H1 (cell line): ENCODE measurements around the gene PDE8B. TPM values are rescaled to one million over a fixed set of nuclear protein-coding genes. Genes with fewer than 3 reads are reported as not detected.

ENCODE experiments used
- CTCF ChIA-PET: fragments of 300-600 bp; sonication (Branson Sonifier 250); formaldehyde crosslinking; loops from one replicate; lab custom pipeline; 2021; ENCODE audit not compliant: partially characterized antibody; lab: Charles Lee
- POLR2A ChIA-PET: fragments of 300-600 bp; sonication (Branson Sonifier 250); formaldehyde crosslinking; loops from one replicate; lab custom pipeline; 2021; ENCODE audit warnings: inconsistent platforms; ENCODE audit not compliant: partially characterized antibody; lab: Charles Lee
- DNase-seq, 2 experiments: peaks; one replicate each; pipeline versions ENCODE4 v3.0.0 to v3.0.0-alpha.2; 2010 to 2022; ENCODE audit warnings: low spot score in 2 of 2, low read depth in 1 of 2, mixed read lengths in 1 of 2
- FAIRE-seq: peaks from 2 replicates; lab custom pipeline; 2011; peaks lifted over from hg19 to GRCh38; lab: Jason Lieb, UNC
- H2AFZ ChIP-seq: 2 replicates; pipeline ENCODE4 v1.8.1; 2012; ENCODE audit warnings: low read length, inconsistent platforms
- H2AK5ac ChIP-seq: 2 replicates; pipeline ENCODE4 v1.6.1; 2013; ENCODE audit warnings: low read depth, low read length
- H2BK120ac ChIP-seq: replicated peaks from 2 replicates; pipeline ENCODE3; 2013; ENCODE audit warnings: low read depth, low read length, inconsistent platforms
- H2BK12ac ChIP-seq: 2 replicates; pipeline ENCODE4 v1.6.1; 2013; ENCODE audit warnings: low read depth, low read length
- H2BK15ac ChIP-seq: 2 replicates; pipeline ENCODE4 v1.6.1; 2013; ENCODE audit warnings: low read length
- H2BK20ac ChIP-seq: 2 replicates; pipeline ENCODE4 v1.6.1; 2013; ENCODE audit warnings: low read length
- H2BK5ac ChIP-seq: 2 replicates; pipeline ENCODE4 v1.6.1; 2013; ENCODE audit warnings: low read depth, low read length
- H3K14ac ChIP-seq: 2 replicates; pipeline ENCODE4 v1.6.1; 2013; ENCODE audit warnings: inconsistent platforms; ENCODE audit not compliant: insufficient read length
- H3K18ac ChIP-seq: 2 replicates; pipeline ENCODE4 v1.6.1; 2013; ENCODE audit warnings: low read length; ENCODE audit errors: extremely low read depth
- H3K23ac ChIP-seq: 2 replicates; pipeline ENCODE4 v1.6.1; 2013; ENCODE audit warnings: inconsistent platforms; ENCODE audit not compliant: insufficient read length
- H3K23me2 ChIP-seq: 2 replicates; pipeline ENCODE4 v1.6.1; 2013; ENCODE audit warnings: low read depth, low read length
- H3K27ac ChIP-seq: 2 replicates; pipeline ENCODE4 v1.6.1; 2011; ENCODE audit warnings: low read depth, low read length, inconsistent platforms
- H3K27me3 ChIP-seq, 4 experiments: replicated peaks in 1 of 4; 1 replicate in 1 of 4; 2 replicates in 3 of 4; pipeline versions ENCODE4 v1.6.1 to v1.8.1; 2011 to 2013; ENCODE audit warnings: low read length in 3 of 4, mild to moderate bottlenecking in 3 of 4, inconsistent platforms in 2 of 4, mixed read lengths in 2 of 4, moderate library complexity in 1 of 4; ENCODE audit not compliant: control insufficient read depth in 3 of 4, insufficient read depth in 3 of 4; ENCODE audit errors: extremely low read depth in 1 of 4
- H3K36me3 ChIP-seq, 4 experiments: 2 replicates each; pipeline versions ENCODE4 v1.6.1 to v1.8.1; 2011 to 2013; ENCODE audit warnings: mild to moderate bottlenecking in 4 of 4, low read length in 3 of 4, moderate library complexity in 2 of 4, control low read depth in 1 of 4, inconsistent platforms in 1 of 4; ENCODE audit not compliant: insufficient read depth in 4 of 4, control insufficient read depth in 2 of 4
- H3K4ac ChIP-seq: replicated peaks from 2 replicates; pipeline ENCODE3; 2013; ENCODE audit warnings: low read length, low read depth, mixed read lengths, inconsistent platforms; ENCODE audit not compliant: insufficient read length
- H3K4me1 ChIP-seq, 4 experiments: replicated peaks in 1 of 4; 1 replicate in 1 of 4; 2 replicates in 3 of 4; pipeline versions ENCODE4 v1.6.1 to v1.8.1; 2011 to 2013; ENCODE audit warnings: low read length in 3 of 4, inconsistent platforms in 2 of 4, mixed read lengths in 1 of 4; ENCODE audit not compliant: insufficient read depth in 4 of 4, control insufficient read depth in 3 of 4
- H3K4me2 ChIP-seq, 2 experiments: 2 replicates each; pipeline versions ENCODE4 v1.6.1 to v1.8.1; 2011 to 2013; ENCODE audit warnings: low read depth in 2 of 2, low read length in 2 of 2, control low read depth in 1 of 2, inconsistent platforms in 1 of 2, mild to moderate bottlenecking in 1 of 2; ENCODE audit not compliant: insufficient read depth in 1 of 2
- H3K4me3 ChIP-seq, 4 experiments: fragments of 200-600, 300-600 bp in 1 of 4; sonication (generic), shearing (Covaris generic), sonication (Bioruptor Twin) in 1 of 4; 2 replicates each; pipeline versions ENCODE4 v1.5.1 to v1.8.1; 2011 to 2016; ENCODE audit warnings: low read length in 4 of 4, low read depth in 3 of 4, control low read depth in 2 of 4, inconsistent platforms in 2 of 4, mild to moderate bottlenecking in 2 of 4, mixed read lengths in 1 of 4, moderate library complexity in 1 of 4; ENCODE audit not compliant: insufficient read depth in 2 of 4; ENCODE audit errors: extremely low read depth in 1 of 4
- H3K56ac ChIP-seq: replicated peaks from 2 replicates; pipeline ENCODE3; 2013; ENCODE audit warnings: low read depth, mild to moderate bottlenecking, mixed read lengths, low read length, inconsistent platforms; ENCODE audit not compliant: insufficient read length
- H3K79me1 ChIP-seq: 2 replicates; pipeline ENCODE4 v1.6.1; 2013; ENCODE audit warnings: low read depth, low read length, control low read depth
- H3K79me2 ChIP-seq, 2 experiments: 2 replicates each; pipeline versions ENCODE4 v1.6.1 to v1.8.1; 2012 to 2013; ENCODE audit warnings: low read length in 2 of 2, mild to moderate bottlenecking in 2 of 2, inconsistent platforms in 1 of 2; ENCODE audit not compliant: insufficient read depth in 2 of 2, control insufficient read depth in 1 of 2
- H3K9ac ChIP-seq, 4 experiments: replicated peaks in 1 of 4; 1 replicate in 1 of 4; 2 replicates in 3 of 4; pipeline versions ENCODE4 v1.6.1 to v1.8.1; 2011 to 2013; ENCODE audit warnings: low read depth in 3 of 4, low read length in 3 of 4, control low read depth in 2 of 4, mild to moderate bottlenecking in 2 of 4, moderate library complexity in 2 of 4, inconsistent platforms in 1 of 4; ENCODE audit errors: extremely low read depth in 1 of 4
- H3K9me3 ChIP-seq, 2 experiments: 2 replicates each; pipeline versions ENCODE4 v1.6.1 to v1.8.1; 2012 to 2013; ENCODE audit warnings: mild to moderate bottlenecking in 2 of 2, moderate library complexity in 2 of 2, control low read depth in 1 of 2, inconsistent platforms in 1 of 2, low read depth in 1 of 2, low read length in 1 of 2, mixed read lengths in 1 of 2; ENCODE audit not compliant: insufficient read depth in 2 of 2
- H4K20me1 ChIP-seq, 2 experiments: replicated peaks in 1 of 2; 2 replicates each; pipeline versions ENCODE3 to v1.8.1; 2011 to 2013; ENCODE audit warnings: inconsistent platforms in 2 of 2, low read length in 2 of 2, mild to moderate bottlenecking in 1 of 2; ENCODE audit not compliant: insufficient read depth in 2 of 2, control insufficient read depth in 1 of 2
- H4K5ac ChIP-seq: 2 replicates; pipeline ENCODE4 v1.6.1; 2013; ENCODE audit warnings: low read length, low read depth, mixed read lengths, inconsistent platforms; ENCODE audit not compliant: insufficient read length
- H4K8ac ChIP-seq: 2 replicates; pipeline ENCODE4 v1.8.0; 2013; ENCODE audit warnings: mild to moderate bottlenecking, moderate library complexity, low read length, inconsistent platforms; ENCODE audit not compliant: insufficient read depth; ENCODE audit errors: extremely low read depth
- H4K91ac ChIP-seq: replicated peaks from 2 replicates; pipeline ENCODE3; 2013; ENCODE audit warnings: low read length, mixed read lengths, inconsistent platforms; ENCODE audit not compliant: insufficient read length
- ATF2 ChIP-seq: IDR thresholded peaks from 2 replicates; pipeline ENCODE4 v1.6.1; 2012; ENCODE audit warnings: low read length, inconsistent platforms
- E2F6 ChIP-seq: IDR thresholded peaks from 2 replicates; pipeline ENCODE4 v1.6.1; 2012; ENCODE audit warnings: inconsistent platforms
- EZH2 ChIP-seq: fragments of 200-600 bp; sonication (generic); IDR thresholded peaks from 2 replicates; pipeline ENCODE4 v1.7.1; 2012; ENCODE audit warnings: low read depth, mild to moderate bottlenecking, moderate library complexity, low read length, inconsistent platforms; ENCODE audit not compliant: severe bottlenecking
- RNF2 ChIP-seq: fragments of 200-900, 300-1000 bp; sonication (generic); IDR thresholded peaks from 2 replicates; pipeline ENCODE4 v1.7.1; 2016; ENCODE audit warnings: borderline replicate concordance, low read depth, mild to moderate bottlenecking, antibody characterized with exemption, low read length; ENCODE audit not compliant: poor library complexity, severe bottlenecking; ENCODE audit errors: missing control alignments
- SIX5 ChIP-seq: IDR thresholded peaks from 2 replicates; pipeline ENCODE4 v1.6.1; 2011; ENCODE audit warnings: mild to moderate bottlenecking, low read depth, low read length
- SP1 ChIP-seq: IDR thresholded peaks from 2 replicates; pipeline ENCODE4 v1.6.1; 2011; ENCODE audit warnings: low read depth, low read length
- TAF1 ChIP-seq: IDR thresholded peaks from 2 replicates; pipeline ENCODE4 v1.6.1; 2011; ENCODE audit warnings: mild to moderate bottlenecking, low read depth, low read length
- WGBS, 2 experiments: shearing (Covaris generic) in 1 of 2; methylation state at CpG; one replicate each; pipeline versions ENCODE4 v1.1.6 to v1.1.7; 2013 to 2015; ENCODE audit warnings: low lambda C conversion rate in 2 of 2, mixed read lengths in 2 of 2, inconsistent platforms in 1 of 2, low coverage in 1 of 2, missing lambda C conversion rate in 1 of 2; ENCODE audit not compliant: insufficient replicate concordance in 2 of 2, insufficient coverage in 1 of 2, insufficient read length in 1 of 2; ENCODE audit errors: extremely low coverage in 1 of 2, missing lambda C conversion rate in 1 of 2; 5-methylcytosine and 5-hydroxymethylcytosine counted together
- polyA plus RNA-seq, 7 experiments: library from polyadenylated mRNA; depleted of rRNA in 3 of 7; stranded (reverse) in 5 of 7; unstranded in 2 of 7; fragments of >200 nt in 5 of 7; fragments of 200-250 nt in 2 of 7; gene quantifications; 1 replicate in 5 of 7; 2 replicates in 1 of 7; 4 replicates in 1 of 7; pipeline versions ENCODE4 v1.2.1 to v1.2.3, GENCODE V29; 2011 to 2013; ENCODE audit warnings: missing spikeins in 2 of 7, mixed read lengths in 2 of 7
- total RNA-seq: library from RNA; stranded (reverse); fragmentation: NEBNext Ultra II Directional; extraction: Animal tissue kit (Norgen Biotek cat#: 25700); gene quantifications from 2 replicates; pipeline ENCODE4 v1.2.1, GENCODE V29; 2021

The PDE8B gene
- total and polyA plus RNA-seq, 2 of the 8 experiments (the other 6 are each of a cell fraction or from before 2014, with no cell fraction given): 0.32 to 1.1 TPM

- Histone ChIP-seq H4K5ac (no peak overlapping the region), H3K18ac (no peak overlapping the region), H3K56ac (no peak overlapping the region), H3K4me1 (peaks cover 3 to 6% (median 5%) of the 10 kb centered on the region in 4 experiments; a peak in 3 of 7 replicates), H4K8ac (no peak overlapping the region), H2BK120ac (no peak overlapping the region), H2BK20ac (no peak overlapping the region), H3K23me2 (peaks cover 10% of the 10 kb centered on the region; the same call in 1 of the 2 replicates), H2BK5ac (no peak overlapping the region), H3K14ac (no peak overlapping the region), H4K91ac (no peak overlapping the region), H3K36me3 (no peaks in the 10 kb centered on the region; a peak in 1 of 8 replicates), H2AFZ (peak overlapping the region; percentile 42; the same call in 1 of the 2 replicates), H3K27ac (no peak overlapping the region)
- no peak for TF ChIP-seq SIX5
- no peak for TF ChIP-seq ATF2
- TF ChIP-seq RNF2: no peak
- no peak for TF ChIP-seq E2F6
- no peak for TF ChIP-seq TAF1
- peak; percentile 32 for TF ChIP-seq EZH2
- no peak for TF ChIP-seq SP1
- TF ChIP-seq, all 59 proteins: peak for 1
- Histone ChIP-seq H3K23ac (no peak overlapping the region), H3K9me3 (no peaks in the 10 kb centered on the region), H2BK12ac (no peak overlapping the region), H3K79me1 (no peaks in the 10 kb centered on the region), H3K4me2 (peak overlapping the region; percentile 80 to 87), H3K4me3 (peak overlapping the region; percentile 49 to 74 (median 52); a peak in 7 of 8 replicates), H3K79me2 (no peaks in the 10 kb centered on the region), H4K20me1 (no peaks in the 10 kb centered on the region), H2BK15ac (no peak overlapping the region), H3K27me3 (peaks cover 15 to 51% (median 40%) of the 10 kb centered on the region in 4 experiments), H2AK5ac (no peak overlapping the region), H3K9ac (no peak overlapping the region), H3K4ac (no peak overlapping the region)
- DNase-seq (no peak), FAIRE-seq (peak; percentile 24)
- 49% methylated on average over 10 of the region's 10 CpGs; no CpG with 5 or more reads in 1 of the 2 experiments for WGBS, 2 experiments
- POLR2A ChIA-PET: no interaction called here
- CTCF ChIA-PET: interaction anchor here (0.9 kb wide), 1 partner anchor 31 kb away, joined by 3 read pairs; no protein-coding TSS in a partner anchor
Observed at GRCh38 chr5:77211691-77212047, 1.2 kb downstream of the PDE8B start.
